Bronchial epithelial cell (primary cell): ENCODE results near the gene RBFOX1. TPM values are rescaled to one million over a fixed set of nuclear protein-coding genes. Genes with fewer than 3 reads are reported as not detected.

Source experiments
- DNase-seq: peaks from one replicate; pipeline ENCODE4 v3.0.0-alpha.2; 2010; ENCODE audit warnings: low read depth
- FAIRE-seq: peaks from 2 replicates; lab custom pipeline; 2011; peaks lifted over from hg19 to GRCh38; lab: Jason Lieb, UNC
- H3K27me3 ChIP-seq: 2 replicates; pipeline ENCODE4 v1.5.1; 2011; ENCODE audit warnings: low read length; ENCODE audit not compliant: control insufficient read depth, insufficient read depth
- H3K36me3 ChIP-seq: 2 replicates; pipeline ENCODE4 v1.5.1; 2011; ENCODE audit warnings: low read length; ENCODE audit not compliant: control insufficient read depth, insufficient read depth
- H3K4me3 ChIP-seq: 2 replicates; pipeline ENCODE4 v1.5.1; 2011; ENCODE audit warnings: mild to moderate bottlenecking, low read depth, low read length, control low read depth
- CTCF ChIP-seq: IDR thresholded peaks from 2 replicates; pipeline ENCODE4 v1.5.1; 2011; ENCODE audit warnings: mild to moderate bottlenecking, moderate library complexity, low read length, control low read depth, inconsistent platforms; ENCODE audit not compliant: insufficient read depth, severe bottlenecking
- total RNA-seq: library from RNA; depleted of rRNA; stranded (reverse); fragments of >200 nt; gene quantifications from 2 replicates; pipeline ENCODE4 v1.2.1, GENCODE V29; 2014

Gene RBFOX1
- total RNA-seq, 1 donor from 2014 or later: not detected

- no peak for TF ChIP-seq CTCF
- no peaks in the 10 kb centered on the region for H3K27me3 ChIP-seq
- H3K4me3 ChIP-seq: no peak overlapping the region
- H3K36me3 ChIP-seq: no peaks in the 10 kb centered on the region
- DNase-seq (no peak), FAIRE-seq (no peak)
Observed at GRCh38 chr16:7532534-7532933, 199.9 kb downstream of the RBFOX1 start.

DNA sequence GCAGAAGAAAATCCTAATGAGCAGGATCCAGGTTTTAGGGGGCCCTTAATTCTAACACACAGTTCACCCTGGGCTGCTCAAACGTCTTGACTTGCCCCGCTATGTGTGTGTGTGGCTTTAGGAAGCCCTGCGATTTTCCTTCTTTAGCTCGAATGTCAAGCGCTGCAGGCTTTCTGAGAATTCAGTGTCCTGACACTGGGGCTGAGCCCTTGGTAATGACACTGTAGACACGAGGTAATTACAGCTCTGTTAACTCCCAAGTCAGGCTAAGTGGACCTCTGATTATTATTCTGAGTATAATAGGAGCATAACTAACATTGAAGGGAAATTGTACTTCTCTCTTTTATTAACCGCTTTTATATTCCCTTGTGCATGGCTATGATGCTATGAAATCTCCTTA, 202.1 kb downstream of the RBFOX1 start:
- no peak for FAIRE-seq
- Histone ChIP-seq H3K4me3 (no peak overlapping the region), H3K36me3 (no peaks in the 10 kb centered on the region), H3K27me3 (no peaks in the 10 kb centered on the region)
- DNase-seq: no peak
- TF ChIP-seq CTCF: no peak

DNA sequence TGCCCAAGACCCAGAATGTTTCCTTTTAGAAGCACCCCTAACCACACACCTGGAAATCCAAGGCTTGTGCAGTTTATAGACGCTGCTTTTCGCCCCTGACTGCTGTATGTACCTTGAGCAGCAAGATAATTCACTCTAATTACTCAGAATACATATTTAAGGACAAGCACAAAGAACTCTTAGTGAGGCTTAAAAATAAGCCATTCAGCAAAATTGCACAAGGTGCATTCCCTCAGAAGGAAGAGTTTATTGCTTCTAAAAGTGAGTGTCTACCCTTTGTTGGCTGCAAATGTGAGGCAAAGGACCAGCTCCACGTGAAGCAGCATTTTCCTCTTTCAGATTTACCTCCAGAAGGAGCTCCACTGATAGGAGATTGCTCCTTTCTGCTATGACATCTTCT, 208.4 kb downstream of the RBFOX1 start:
- FAIRE-seq (no peak), DNase-seq (no peak)
- H3K36me3 ChIP-seq: no peaks in the 10 kb centered on the region
- no peaks in the 10 kb centered on the region for H3K27me3 ChIP-seq
- no peak overlapping the region for H3K4me3 ChIP-seq
- TF ChIP-seq CTCF: no peak

DNA sequence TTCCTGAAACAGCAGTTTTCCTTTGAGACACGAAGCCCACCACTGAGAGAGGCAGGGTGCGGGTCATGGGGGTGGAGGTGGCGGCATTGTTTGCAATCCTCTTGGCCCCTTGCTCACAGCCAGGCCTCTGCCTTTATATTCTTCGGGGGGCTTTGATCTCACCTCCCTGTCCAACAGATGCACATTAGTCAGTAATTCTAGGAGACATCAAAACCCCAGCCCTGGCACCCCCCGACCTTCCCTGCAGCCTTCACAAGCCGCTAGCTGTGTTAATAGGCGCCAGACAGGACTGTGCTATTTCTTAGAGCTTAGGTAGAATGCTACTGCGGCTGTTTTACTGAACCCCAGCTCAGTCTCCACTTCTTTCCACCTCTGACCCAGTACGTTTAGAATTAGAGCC, 212.6 kb downstream of the RBFOX1 start:
- Histone ChIP-seq H3K4me3 (no peak overlapping the region), H3K27me3 (no peaks in the 10 kb centered on the region), H3K36me3 (no peaks in the 10 kb centered on the region)
- DNase-seq (no peak), FAIRE-seq (no peak)
- TF ChIP-seq CTCF: no peak

DNA sequence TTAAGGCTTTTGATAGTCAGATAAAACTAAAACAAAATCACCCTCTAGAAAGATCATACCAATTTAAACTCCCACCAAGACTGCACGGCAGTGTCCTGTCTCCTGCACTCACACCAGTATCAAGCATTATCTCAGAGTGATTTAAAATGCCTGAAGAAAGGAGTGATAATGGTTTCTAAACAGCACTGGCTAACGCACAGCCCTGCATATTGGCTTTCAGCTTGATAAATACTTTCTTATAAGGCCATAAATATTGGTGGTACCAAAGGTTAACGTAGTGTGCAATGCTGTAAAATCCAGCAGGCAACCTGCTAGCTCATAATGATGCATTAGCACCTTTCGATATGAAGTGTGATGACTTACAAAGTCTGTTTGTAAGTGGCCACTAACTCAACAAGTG, 214.3 kb downstream of the RBFOX1 start:
- Histone ChIP-seq H3K4me3 (no peak overlapping the region), H3K27me3 (no peaks in the 10 kb centered on the region), H3K36me3 (no peaks in the 10 kb centered on the region)
- TF ChIP-seq CTCF: no peak
- no peak for DNase-seq
- FAIRE-seq: no peak

DNA sequence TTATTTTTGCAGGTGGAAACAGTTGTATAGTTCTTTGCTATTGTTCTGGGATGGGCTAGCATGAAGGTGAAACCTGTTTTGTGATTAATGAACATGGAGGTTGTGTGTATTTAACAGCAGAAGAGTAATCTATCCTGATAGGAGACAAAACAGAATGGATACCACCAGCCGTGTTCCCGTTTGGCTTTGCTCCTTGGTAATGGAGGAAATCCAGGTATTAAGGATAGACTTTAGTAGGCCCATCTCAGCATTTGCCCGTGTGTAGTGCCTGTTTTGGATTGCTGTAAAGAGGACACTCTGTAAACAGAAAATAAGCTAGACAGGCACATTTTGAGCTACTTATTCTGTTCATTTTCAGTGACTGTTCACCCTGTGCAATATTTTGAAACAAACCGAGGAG, 215.1 kb downstream of the RBFOX1 start:
- no peak overlapping the region for H3K4me3 ChIP-seq
- no peaks in the 10 kb centered on the region for H3K27me3 ChIP-seq
- no peaks in the 10 kb centered on the region for H3K36me3 ChIP-seq
- DNase-seq (no peak), FAIRE-seq (no peak)
- TF ChIP-seq CTCF: no peak
